Right kidney (tissue), 1 donor: ENCODE data around the gene CDH23.
"Not testable (repeated sequence)": the region's sequence is repeated elsewhere in the genome, so short reads cannot be mapped to it uniquely, and the experiment has no call there.

Experiments
- DNase-seq: peaks from one replicate; pipeline ENCODE4 v3.0.0-alpha.2; 2016

Gene CDH23

GRCh38 chr10:71842422-71842821 is 445.7 kb downstream of the CDH23 start:
- DNase-seq = no peak

- DNase-seq = no peak
Observed at GRCh38 chr10:71842856-71843686, 446.4 kb downstream of the CDH23 start.

GRCh38 chr10:71844084-71844483 is 447.4 kb downstream of the CDH23 start:
- DNase-seq = no peak

GRCh38 chr10:71844695-71845094 is 448.0 kb downstream of the CDH23 start:
- DNase-seq = no peak

GRCh38 chr10:71845410-71846405 is 449.0 kb downstream of the CDH23 start:
- no peak for DNase-seq

GRCh38 chr10:71846816-71847215 is 450.1 kb downstream of the CDH23 start:
- DNase-seq = no peak

GRCh38 chr10:71847418-71847817 is 450.7 kb downstream of the CDH23 start:
- no peak for DNase-seq

GRCh38 chr10:71848325-71849275 is 451.9 kb downstream of the CDH23 start:
- no peak for DNase-seq

GRCh38 chr10:71849461-71849908 is 452.8 kb downstream of the CDH23 start:
- DNase-seq = no peak

- no peak for DNase-seq
Observed at GRCh38 chr10:71850021-71850742, 453.5 kb downstream of the CDH23 start.

GRCh38 chr10:71850743-71851464 is 454.2 kb downstream of the CDH23 start, which contains the start of gene PSAP:
Gene PSAP, minus strand, starts transcription at chr10:71851251. Its CDS starts 30 bp downstream, at chr10:71851221.
- DNase-seq = peak; percentile 94

- DNase-seq = not testable (repeated sequence)
Observed at GRCh38 chr10:71851465-71852095, 454.9 kb downstream of the CDH23 start.

- DNase-seq = no peak
Observed at GRCh38 chr10:71852355-71852937, 455.7 kb downstream of the CDH23 start.

GRCh38 chr10:71854031-71854430 is 457.3 kb downstream of the CDH23 start:
- DNase-seq = no peak

- DNase-seq = no peak
Observed at GRCh38 chr10:71856619-71857018, 459.9 kb downstream of the CDH23 start.

- no peak for DNase-seq
Observed at GRCh38 chr10:71857934-71858890, 461.5 kb downstream of the CDH23 start.

- no peak for DNase-seq
Observed at GRCh38 chr10:71860243-71861029, 463.7 kb downstream of the CDH23 start.
